Endometrial microvascular endothelial cells (primary cell): ENCODE data around the gene PPP1R18. TPM values are rescaled to one million over a fixed set of nuclear protein-coding genes. Genes with fewer than 3 reads are reported as not detected.
"Not testable (repeated sequence)": the region's sequence is repeated elsewhere in the genome, so short reads cannot be mapped to it uniquely, and the experiment has no call there.

Experiments used
- in situ Hi-C: cut with HindIII; loops from 2 replicates; pipeline ENCODE4 v1.10.0; 2017; ENCODE audit warnings: low sequenced_read_pairs, low pct_unique_long_range_greater_than_20kb; ENCODE audit errors: inconsistent ontology term
- total RNA-seq: library from RNA; depleted of rRNA; stranded (reverse); fragments of >200 nt; gene quantifications from one replicate; pipeline ENCODE4 v1.2.3, GENCODE V29; 2015; ENCODE audit errors: inconsistent ontology term

The PPP1R18 gene
- total RNA-seq, 1 donor from 2014 or later, result 86.2 TPM

DNA sequence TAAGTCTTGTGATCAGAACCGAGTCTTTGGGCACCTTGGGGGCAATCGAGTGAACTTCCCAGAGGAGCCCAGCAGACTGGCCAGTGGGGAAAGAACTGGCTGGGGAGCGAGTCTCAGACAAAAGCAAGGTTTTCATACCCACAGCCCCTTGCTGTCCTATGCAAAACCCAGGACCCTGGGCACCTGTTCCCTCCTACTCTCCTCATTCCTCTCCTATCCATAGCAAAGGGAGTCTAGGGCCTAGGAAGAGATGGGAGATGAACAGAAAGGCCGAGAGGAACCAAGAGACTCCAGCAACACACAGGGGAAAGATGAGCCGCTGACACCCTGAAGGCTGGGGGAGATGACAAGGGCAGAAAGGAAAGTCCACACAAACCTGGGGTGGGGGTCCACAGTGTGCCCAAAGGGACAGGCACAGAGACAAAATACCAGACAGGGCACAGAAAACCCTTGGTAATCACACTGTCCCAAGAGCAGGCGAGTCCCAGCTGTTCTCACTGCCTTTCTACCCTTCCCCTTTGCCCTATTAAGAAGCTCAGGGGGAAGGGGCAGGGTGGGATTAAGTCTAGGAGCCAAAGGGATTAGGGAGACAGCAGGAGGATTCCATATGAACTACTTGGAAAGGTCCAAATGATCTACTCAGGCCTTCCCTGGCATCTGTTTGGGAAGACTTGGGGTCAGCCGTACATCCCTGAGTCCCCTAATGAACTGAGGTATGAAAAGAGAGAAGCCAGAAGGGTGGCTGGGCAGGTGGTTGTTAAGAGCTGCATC, 6.5 kb downstream of the PPP1R18 start:
- in situ Hi-C loops, result loop anchor here (10.0 kb wide), 1 partner anchor 135 kb away; no protein-coding TSS in a partner anchor

- in situ Hi-C loops, result no loop called here
These were observed 7.3 kb downstream of the PPP1R18 start for GRCh38 chr6:30678964-30679726.

GRCh38 chr6:30676660-30677285, 9.7 kb downstream of the PPP1R18 start:
- in situ Hi-C loops, result no loop called here

DNA sequence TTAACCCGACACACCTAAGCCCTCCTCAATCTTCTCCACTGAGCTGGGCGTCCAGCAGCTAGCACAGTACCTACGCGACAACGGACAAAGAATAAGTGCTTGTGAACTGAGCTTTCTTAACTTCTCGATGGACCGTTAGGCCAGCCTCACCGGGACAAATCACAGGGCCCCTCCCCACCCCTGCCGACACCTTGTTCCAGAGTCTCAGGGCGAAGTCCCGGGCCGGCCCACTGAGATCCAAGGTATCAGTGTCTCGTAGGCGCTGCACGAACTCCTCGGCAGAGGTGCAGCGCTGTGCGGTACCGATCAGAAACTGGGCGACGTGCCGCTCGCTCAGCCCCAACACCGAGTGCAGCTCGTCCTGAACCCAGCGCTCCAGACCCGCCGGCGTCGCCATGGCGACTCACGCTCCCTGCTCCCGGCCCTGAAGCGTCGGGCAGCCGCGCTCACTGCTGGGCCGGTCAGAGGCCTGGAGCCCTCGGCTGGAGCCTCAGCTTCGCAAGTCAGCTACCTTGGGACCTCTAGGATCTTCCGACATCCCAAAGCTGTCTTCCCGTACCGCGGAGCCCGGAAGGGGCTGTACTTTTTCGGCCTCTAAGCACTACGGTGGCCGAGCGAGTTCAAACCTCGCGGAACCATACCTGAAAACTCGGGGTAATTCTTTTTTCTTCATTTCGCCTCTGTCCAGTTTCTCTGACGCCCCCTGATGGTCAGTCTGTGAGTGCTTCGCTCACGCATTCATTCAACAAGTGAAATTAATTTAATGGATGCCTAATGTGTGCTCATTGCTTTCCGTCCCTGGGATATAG, 13.8 kb downstream of the PPP1R18 start, which contains the start of gene DHX16:
Gene DHX16, minus strand, starts transcription at position 562 of the 809 bp plus-strand sequence. Its CDS starts 165 bp downstream, at position 397.
- in situ Hi-C loops, result no loop called here

DNA sequence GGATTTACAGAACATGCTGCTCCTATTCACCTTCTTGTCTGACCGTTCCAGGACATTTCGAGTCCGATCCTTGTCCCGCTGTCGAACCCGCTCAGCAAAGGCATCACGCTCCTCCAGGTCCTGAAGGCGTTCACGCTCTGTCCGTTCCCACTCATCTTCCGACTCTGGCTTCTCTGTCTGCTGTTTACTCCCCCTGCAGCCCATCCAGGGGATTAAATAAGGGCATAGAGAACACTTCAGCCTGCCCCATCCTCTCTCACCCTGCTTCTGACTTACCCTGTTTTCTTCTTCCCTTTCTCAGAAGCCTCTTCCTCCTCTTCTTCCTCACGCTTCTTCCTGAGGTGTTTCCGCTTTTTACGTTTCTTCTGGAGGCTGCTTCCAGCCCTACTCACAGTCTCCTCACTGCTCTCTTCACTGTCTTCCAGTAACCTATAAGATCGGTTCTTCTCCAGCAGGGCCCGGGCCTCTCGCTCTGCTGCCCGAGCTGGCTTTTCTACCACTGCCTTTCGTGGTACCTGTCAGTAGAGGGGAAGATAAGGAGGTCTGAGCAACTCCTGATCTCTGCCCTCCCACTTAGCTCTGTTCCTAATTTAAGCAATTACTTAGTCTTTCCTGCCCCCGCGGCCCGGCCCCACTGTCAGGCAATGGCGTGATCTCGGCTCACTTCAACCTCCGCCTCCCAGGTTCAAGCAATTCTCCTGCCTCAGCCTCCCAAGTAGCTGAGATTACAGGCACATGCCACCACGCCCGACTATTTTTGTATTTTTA, 15.5 kb downstream of the PPP1R18 start:
- in situ Hi-C loops, result no loop called here

- in situ Hi-C loops, result loop anchor here (10.0 kb wide), 1 partner anchor 69 kb away; no protein-coding TSS in a partner anchor
These were observed 20.1 kb downstream of the PPP1R18 start for GRCh38 chr6:30666300-30666699.

GRCh38 chr6:30664994-30665767, 21.3 kb downstream of the PPP1R18 start:
- in situ Hi-C loops, result loop anchor here (10.0 kb wide), 1 partner anchor 70 kb away; no protein-coding TSS in a partner anchor

DNA sequence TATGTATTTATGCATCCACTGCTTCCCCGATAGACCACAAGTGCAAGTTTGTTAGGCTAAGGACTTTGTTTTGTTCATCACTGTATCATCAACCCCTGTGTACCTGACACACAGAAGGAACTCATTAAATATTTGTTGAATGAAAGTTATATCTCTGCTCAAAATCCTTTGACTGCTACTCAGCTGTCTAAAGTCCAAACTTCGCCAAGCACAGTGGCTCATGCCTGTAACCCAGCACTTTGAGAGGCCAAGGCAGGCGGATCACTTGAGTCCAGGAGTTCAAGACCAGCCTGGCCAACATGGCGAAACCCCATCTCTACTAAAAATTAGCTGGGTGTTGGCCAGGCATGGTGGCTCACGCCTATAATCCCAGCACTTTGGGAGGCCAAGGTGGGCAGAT, 28.5 kb downstream of the PPP1R18 start:
- in situ Hi-C loops, result not testable (repeated sequence)

DNA sequence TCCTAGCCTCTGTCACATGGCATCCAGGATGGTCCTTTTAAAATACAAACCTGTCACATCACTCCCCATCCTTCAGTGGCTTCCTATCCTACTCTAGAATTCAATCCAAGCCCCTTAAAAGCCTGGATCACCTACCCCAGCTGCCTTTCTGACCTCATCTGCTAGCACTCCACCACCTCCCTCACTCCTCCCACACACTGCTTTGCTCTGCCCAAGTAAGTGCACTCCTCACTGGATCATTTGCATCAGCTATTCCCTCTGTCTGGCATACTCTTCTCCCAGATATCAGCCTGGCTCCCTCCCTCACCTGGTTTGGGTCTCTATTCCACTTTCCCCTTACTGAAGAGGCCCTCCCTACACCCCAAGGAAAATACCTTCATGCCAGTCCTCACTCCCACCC, 29.0 kb downstream of the PPP1R18 start:
- in situ Hi-C loops, result no loop called here

DNA sequence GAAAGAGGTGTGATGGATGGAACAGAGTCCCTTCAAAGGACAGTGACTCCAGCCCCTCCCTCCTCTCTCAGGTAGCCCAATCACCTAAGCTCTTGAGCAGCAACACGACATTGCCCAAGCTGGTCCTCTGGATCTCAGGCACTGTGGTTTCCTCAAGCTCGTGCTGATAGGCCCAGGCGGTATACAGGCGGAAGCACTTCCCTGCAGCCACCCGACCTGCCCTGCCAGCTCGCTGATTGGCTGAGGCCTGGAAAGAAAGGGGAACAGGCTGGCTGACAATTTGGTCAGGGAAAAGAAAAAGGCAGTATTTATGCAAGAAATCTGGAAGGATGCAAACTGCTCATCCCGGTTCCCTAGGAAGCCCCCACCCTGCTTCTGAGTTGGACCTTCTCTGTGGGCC, 29.9 kb downstream of the PPP1R18 start:
- in situ Hi-C loops, result no loop called here

DNA sequence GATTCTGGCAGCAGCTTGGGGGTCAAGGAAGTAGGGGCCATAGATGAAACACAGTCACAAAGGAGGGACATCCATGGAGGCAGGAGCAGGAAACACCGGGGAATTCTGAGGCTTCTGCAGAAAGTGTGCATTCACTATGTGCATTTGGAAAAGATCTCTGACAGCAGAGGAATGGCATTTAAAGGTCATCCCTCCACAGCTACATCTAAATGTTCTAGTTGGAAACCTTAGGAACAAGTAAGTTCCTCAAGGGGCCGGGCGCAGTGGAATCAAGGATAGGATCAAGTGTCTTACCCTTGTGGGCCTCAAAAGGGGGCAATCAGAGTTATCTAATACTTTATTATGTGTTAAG, 30.7 kb downstream of the PPP1R18 start:
- in situ Hi-C loops, result no loop called here

DNA sequence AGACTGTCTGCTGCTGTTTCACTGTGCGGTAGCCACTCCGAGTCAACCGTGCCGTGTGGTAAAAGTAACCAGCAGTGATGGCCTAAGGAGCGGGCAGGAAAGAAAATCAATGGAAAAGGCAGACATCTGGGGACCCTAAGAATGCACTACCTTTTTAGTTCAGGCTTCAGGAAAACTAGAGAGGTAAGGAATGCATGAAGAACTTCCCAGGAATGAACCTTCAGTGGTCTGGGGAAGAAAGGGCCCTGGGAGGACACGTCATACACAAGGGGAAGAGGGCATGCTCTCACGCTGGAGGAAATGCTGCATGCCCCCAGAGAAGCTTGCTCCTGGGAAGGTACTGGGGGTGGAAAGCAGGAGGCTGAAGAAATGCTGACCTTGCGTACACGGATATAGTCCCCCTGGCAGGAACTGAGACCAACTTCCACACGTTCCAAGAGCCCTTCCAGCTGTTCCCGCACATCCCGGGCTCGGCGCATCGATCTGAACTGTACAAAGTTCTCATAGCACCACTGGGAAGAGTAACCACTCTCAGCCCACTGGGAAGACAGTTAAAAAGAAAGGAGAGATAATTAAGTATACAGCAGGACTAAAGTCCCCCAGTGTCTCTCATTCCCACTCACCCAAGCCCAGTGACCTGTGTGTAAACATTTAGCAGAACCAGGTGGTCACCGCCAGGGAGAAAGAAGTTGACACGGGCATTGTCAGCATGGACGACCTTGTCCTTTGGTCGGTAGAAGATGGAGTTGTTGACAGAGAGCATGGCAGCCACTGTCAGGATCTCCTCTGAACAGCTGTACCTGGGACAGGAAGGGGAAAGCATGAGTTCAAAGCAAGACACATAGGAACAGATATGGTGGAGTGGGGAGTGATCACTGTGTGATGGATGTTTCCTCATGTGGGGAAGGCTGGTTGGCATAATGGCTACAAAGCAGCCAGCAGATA, 31.4 kb downstream of the PPP1R18 start:
- in situ Hi-C loops, result no loop called here

DNA sequence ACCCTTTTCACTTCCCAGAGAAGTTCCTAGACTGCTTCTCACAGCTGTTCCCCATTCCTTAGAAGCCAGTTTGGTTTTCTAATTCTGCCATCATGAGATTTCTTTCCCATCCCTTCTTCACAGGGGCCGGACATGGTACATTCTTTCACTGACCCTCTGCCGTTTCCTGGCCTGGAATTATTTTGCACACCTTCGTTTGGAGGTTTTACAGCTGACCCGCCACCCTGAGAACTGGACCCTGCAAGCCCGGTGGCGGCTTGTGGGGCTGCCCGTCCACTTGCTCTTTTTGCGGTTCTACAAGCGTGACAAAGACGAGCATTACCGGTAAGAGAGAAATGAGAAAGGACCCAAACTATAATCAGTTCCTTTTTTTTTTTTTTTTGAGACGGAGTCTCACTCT, 35.3 kb downstream of the PPP1R18 start:
- in situ Hi-C loops, result no loop called here

GRCh38 chr6:30647242-30648116, 39.0 kb downstream of the PPP1R18 start:
- in situ Hi-C loops, result no loop called here

DNA sequence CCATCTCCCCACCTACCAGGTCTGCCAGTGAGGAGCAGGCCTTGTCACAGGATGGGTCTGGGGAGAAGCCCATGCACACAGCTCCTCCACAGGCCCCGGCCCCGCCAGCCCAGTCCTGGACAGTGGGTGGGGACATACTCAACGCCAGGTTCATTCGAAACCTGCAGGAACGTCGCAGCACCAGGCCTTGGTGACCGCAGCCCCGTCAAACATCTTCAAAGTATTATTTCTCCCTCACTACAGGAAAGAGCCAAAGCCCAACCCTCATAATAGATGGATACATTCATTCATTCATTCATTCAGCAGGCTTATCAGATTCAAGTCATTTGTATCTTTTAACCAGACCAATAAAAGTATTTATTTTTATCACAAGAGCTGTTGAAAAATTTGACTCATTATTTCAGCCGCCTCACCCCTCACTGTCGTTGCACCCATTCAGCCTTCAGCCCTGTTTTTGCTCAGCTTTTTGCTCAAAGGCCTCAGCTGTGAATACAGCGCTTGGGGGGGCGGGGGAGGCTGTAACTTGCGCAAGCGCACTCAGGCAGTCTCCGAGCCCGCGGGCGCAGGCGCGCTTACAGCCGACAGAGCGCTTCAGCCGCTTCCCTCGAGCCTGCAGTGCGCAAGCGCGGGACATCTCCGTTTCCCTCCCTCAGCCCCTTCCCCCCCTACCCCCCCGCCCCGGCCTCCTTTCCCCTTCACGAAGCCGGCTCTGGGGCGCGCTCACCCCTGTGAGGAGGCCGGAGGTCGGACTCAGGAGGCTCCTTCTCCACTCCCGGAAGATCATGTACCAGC, 39.8 kb downstream of the PPP1R18 start, which contains the start of gene C6orf136:
Gene C6orf136, plus strand, starts transcription at position 684 of the 792 bp plus-strand sequence. Its CDS starts 99 bp downstream, at position 783.
- in situ Hi-C loops, result no loop called here
